ENCODE results near the gene ME3.
A peak's percentile ranks its signal among the peaks of the same experiment; 100 is the strongest.
"Not testable (repeated sequence)": the region's sequence is repeated elsewhere in the genome, so short reads cannot be mapped to it uniquely, and the experiment has no call there.

The ME3 gene

DNA sequence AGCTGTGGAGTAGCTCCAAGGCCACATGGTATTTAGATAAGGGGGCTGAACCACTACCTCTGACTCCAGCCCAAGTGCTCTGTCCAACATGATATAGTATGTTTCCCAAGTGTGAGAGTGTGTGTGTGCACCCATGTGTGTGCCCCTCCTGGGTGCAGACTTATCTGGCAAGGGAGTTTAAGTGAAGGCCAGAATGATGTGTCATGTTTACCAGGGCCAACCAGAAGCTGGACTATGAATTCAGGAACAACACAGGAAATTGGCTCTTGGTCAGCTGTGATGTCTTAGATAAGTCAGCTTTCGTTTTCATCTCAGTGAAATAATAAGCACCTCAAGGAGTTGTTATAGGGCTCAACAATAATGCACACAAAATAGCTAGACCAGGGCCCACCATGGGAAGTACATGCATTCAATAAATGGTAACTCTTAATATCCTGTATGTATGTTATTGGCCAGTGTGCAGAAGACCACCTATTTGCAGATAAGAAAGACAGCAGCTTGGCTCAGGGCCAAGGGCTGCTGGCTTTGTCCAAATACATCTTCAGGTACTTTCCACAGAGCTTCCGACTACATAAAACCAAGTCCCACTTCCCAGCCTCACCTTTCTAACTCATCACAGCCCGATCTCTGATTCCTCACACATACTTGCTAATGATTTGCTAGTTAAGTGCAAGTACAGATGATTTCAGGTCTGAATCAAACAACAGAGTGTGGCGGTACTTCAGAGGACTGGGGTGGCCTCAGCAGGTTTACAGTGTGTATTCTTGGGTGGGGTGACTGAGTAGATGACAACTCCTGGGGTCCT is 120.9 kb downstream of the ME3 start:
- peak; percentile 91 for DNase-seq

DNA sequence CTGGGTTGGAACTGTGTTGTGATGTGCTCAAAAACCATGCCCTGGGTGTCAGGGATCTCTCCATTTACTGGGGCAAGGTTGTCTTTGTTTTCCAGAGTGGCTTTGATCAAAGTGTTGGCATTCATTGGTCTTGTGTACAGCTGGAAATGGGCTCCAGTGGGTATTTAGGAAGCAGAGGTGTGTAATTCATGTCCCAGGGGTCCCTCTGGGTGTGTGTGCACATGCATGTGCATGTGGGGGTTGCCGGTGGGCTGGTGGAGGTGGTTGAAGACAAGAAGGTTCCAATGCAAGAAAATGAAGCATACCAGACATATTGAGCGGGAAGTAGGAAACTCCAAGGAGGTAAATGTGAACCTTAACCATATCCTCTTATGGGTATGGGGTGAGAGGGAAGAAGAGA is 121.7 kb downstream of the ME3 start:
- no peak for DNase-seq

GRCh38 chr11:86548271-86548917 is 124.0 kb downstream of the ME3 start:
- peak; percentile 33 for DNase-seq

- DNase-seq = no peak
Observed at GRCh38 chr11:86547727-86548126, 124.7 kb downstream of the ME3 start.

DNA sequence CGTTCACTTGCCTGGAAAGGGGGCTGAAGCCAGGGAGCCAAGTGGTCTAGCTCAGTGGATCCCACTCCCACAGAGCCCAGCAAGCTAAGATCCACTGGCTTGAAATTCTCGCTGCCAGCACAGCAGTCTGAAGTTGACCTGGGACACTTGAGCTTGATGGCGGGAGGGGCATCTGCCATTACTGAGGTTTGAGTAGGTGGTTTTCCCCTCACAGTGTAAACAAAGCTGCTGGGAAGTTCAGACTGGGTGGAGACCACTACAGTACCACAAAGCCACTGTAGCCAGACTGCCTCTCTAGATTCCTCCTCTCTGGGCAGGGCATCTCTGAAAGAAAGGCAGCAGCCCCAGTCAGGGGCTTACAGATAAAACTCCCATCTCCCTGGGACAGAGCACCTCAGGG is 131.1 kb downstream of the ME3 start:
- DNase-seq = not testable (repeated sequence)

DNA sequence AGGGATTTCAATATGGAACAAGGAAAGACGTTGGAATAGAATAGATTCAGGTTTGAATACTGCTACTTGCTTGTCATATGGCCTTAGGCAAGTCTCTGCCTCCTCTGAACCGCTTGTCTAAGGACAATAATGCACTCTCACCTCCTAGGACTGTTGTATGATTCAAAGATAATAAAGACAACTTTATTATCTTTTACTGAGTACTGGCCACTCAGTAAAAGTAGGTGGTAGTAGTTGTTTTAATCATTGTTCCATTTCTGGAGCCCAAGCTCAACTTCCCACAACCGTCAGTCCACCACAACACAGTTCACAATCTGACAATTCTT is 134.2 kb downstream of the ME3 start:
- no peak for DNase-seq

DNA sequence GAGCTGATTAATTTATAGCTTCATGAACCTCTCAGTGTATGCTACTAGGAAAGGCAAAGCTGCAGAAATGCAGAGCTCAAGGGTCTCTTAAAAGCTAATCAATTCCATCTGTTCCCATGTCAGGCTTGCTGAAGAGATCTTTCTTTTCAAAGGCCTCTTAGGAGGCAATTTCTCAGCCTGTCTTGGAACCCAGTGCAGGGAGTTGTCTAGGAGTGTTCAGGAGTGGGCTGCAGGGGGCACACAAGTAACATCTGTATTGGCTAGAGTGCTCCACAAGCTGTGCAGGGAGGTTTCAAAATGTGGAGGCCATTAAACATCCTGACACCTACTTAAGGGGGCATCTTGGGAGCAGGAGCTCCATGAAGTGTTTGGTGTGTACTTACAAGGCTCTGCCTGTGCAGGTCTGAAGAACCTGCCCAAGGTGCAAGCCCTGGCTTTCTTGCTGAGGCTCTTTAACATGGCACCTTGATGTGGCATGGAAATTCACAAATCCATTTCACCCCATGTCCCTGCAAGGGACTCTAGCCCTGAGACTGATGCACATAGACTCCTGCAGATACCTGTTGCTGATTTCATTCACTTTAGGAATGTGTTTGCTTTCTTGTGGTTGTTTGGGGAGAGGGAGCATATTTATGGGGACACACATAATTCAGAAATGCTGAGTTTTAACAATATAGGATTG is 134.7 kb downstream of the ME3 start:
- DNase-seq = peak; percentile 25

DNA sequence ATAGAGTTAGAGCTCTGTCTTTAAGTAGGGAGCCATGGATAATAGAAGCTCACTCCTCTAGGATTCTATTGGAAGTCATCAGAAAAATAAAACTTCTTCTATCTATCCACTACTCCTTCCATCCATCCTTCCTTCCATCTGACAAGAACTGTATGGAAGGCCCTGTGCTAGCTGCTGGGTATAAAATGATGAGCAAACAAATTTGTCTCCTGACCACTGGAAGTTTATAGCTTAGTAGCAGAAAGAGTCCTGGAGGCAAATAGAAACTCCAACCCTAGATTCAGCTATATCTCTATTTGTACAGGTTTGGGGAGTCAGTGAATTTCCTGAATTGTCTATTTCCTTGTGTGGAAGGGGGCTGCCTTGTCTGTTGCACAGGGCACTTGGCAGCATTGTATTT is 136.6 kb downstream of the ME3 start:
- no peak for DNase-seq

DNA sequence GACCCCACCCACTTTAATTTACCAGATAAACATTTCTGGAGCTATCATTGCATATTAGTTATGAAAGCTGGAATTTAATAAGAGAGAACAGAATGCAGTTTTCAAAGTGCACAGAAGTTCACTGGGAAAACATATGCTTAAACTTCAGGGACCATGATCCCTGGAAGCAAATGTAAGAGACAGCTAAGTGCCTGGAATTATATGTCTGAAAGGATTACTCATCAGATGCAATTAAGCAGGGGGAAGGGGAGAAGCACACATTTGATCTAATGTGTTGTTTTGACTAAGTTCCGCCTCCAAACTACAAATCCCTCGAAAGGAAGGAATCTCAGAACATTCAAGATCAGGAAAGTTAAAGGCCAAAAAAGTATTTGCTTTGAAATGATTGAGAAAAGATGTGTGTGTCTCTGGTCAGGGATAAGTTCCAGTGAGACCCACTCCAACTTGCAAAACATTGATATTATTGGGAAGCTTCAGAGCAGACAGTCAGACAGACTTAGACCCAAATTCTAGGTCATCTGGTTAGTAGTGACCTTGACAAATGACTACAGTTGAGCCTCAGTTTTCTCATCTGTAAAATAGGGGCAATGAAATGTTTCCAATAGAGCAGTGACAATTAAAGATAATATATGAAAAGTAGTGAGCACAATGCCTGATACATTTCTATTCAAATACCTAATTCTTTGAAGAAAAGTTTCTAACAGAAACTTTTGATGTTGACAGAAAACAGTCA is 147.6 kb downstream of the ME3 start:
- DNase-seq = peak; percentile 69

DNA sequence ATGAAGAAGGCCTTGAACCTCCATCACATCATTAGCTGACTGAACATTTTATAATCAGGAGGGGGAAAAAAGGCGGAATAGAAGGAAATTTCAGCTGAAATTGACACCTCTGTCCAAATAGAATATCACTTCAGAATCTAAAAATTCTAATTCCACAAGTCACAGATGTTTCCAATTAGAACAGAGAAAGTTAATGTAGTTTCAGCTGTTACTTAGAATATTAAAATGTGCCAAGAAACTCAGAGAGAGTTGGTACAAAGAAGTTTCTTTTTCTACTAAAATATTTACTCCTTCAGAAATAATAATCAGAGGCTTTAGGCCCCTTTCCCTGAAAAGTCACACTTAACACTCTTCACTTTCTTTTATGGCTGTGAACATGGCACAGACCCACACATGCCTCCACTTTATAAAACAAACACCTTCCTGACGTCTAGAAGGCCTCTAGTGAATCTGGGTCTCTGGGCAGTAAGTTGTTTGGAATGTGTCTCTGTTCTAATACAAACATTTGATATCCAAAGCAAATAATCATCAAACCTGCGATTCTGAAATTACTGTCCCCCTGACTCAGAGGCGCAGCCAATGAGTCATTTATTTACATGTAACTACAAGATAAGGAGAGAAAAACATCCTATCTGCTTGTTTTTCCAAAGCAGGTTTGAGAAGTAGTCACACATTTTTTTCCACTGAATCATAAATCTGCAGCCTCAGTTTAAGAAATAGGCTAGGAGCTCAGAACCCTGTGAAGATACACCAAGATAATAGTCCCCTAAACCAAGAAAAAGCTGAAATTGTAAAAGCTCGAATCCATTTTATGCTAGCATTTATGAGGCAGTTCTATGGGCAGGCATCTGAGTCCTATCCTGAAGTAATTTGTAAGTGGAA is 148.4 kb downstream of the ME3 start:
- DNase-seq = peak; percentile 90

DNA sequence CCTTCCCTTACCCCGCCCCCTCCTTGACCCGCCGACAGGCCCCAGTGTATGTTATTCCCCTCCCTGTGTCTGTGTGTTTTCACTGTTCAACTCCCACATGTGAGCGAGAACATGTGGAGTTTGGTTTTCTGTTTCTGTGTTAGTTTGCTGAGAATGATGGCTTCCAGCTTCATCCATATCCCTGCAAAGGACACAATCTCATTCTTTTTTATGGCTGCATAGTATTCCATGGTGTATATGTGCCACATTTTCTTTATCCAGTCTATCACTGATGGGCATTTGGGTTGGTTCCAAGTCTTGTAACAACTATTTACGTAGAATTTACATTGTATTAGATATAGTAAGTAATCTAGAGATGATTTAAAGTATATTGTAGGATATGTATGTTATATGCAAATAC is 149.9 kb downstream of the ME3 start:
- DNase-seq = not testable (repeated sequence)

DNA sequence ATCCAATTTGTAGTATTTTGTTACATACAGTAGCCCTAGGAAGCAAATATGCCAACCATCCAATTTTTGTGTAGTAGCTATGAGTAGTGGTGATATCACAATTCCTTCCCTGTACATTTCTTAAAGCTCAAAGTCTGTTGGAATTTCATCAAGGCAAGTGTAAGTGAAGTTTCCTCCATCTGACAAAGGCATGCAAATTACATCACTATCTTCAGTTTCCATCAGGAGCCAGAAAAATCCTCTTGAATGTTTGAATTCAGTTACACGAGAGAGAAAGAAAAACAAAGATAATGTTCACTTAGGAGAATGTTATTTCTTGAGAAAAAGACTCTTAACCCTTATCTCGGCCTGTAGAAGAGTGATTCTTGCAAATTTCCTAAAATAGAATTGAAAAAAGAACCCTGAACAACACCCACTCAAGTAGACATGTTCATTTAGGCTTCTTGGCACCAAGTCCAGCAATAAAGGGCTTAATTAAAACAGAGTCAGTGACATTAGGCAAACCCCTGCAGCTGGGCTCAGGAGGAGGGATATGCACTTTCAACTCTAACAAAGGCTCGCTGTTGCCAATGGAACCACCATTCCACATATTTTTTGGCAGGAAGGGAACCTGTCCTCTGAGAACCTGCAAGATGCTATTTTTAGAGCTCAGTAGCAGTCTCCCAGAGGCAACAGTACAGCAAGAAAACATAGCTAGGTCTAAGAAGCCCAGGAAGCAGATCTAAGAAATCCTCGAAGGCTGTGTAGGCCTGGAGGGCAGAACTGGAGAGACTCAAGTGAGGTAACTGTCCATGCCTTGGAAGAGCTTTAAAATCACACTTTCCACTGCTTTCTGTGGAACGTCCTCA is 153.1 kb downstream of the ME3 start:
- peak; percentile 63 for DNase-seq

GRCh38 chr11:86518211-86518610 is 154.2 kb downstream of the ME3 start:
- no peak for DNase-seq

- no peak for DNase-seq
Observed at GRCh38 chr11:86517557-86517956, 154.9 kb downstream of the ME3 start.

DNA sequence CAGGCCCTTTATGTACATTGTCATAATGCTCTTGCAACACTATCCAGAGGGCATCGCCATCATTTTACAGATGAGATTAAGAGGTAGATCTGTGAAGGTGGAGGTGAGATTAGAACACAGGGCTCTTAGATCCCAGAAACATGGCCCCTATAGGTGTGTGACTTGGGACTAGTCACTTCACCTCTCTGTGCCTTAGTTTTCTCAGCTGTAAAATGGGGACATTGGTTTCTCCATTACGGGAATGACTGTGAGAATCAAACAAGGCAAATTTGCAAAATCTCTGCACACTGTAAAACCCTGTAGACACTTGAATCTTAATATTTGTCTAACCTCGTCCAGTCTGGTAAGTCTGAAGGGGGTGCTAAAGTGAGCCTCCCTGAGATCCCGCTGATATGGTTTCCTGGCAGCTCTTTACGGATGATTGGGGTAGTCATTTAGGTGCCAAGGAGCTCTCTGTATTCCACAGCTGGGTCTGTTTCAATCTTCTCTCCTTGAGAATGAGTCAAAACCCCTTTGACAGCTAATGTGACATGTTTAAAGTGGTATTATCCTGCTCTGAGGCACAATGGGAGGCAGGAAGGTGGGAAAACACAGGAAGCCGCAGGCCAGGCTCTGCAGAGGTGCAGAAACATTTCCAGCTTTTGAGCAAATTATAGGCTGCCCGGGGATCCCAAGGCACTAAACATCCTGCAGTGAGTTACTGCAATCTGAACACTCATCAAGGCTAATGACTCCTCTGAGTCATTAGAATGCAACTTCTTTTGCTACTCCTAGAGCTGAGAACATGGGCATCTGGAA is 156.9 kb downstream of the ME3 start:
- peak; percentile 89 for DNase-seq

GRCh38 chr11:86514453-86514852 is 158.0 kb downstream of the ME3 start:
- DNase-seq = no peak

GRCh38 chr11:86513746-86514373 is 158.6 kb downstream of the ME3 start:
- DNase-seq = no peak

DNA sequence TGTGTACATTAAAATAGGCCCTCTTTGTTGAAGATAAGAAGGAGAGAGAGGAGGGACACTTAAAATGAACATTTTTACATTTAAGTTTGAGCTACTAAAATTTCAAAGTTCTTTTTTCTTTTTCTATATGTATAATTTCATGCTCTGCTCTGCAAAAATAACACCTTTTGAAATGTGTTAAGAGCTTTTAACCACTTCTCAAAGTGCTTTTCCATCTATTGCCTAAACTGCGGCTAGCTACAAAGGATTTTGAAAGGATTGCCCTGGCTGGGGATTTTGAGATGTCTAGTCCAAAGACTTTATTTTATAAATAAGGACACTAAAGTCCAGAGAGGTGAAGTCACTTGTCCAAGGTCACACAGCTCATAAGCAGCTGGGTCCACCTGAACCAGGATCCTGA is 159.3 kb downstream of the ME3 start:
- DNase-seq = no peak

GRCh38 chr11:86511086-86511551 is 161.3 kb downstream of the ME3 start:
- peak; percentile 76 for DNase-seq

GRCh38 chr11:86510674-86511073 is 161.7 kb downstream of the ME3 start:
- DNase-seq = no peak

Data from HCEC 1CT (cell line).